Calu3 (cell line): ENCODE results near the gene SPATS2L. TPM values are rescaled to one million over a fixed set of nuclear protein-coding genes. Genes with fewer than 3 reads are reported as not detected.

Experiments used
- BruUV-seq: library from RNA; stranded (reverse); fragments of 400-500 nt; replicated peaks from 2 replicates; lab custom pipeline; 2021; lab: Mats Ljungman, UMichigan
- CTCF ChIA-PET: fragments of 300-600 bp; sonication (Branson Sonifier 250); formaldehyde crosslinking; loops from one replicate; lab custom pipeline; 2022; ENCODE audit warnings: antibody characterized with exemption; lab: Charles Lee
- DNase-seq: peaks from one replicate; pipeline ENCODE4 v3.0.0; 2022
- H3K27ac Mint-ChIP-seq: one replicate; pipeline ENCODE4 v1.8.0; 2022; ENCODE audit warnings: mixed read lengths; ENCODE audit not compliant: unreplicated experiment
- H3K27me3 Mint-ChIP-seq: one replicate; pipeline ENCODE4 v1.8.0; 2022; ENCODE audit warnings: mixed read lengths; ENCODE audit not compliant: unreplicated experiment
- H3K36me3 Mint-ChIP-seq: one replicate; pipeline ENCODE4 v1.8.0; 2022; ENCODE audit warnings: mild to moderate bottlenecking, moderate library complexity, mixed read lengths; ENCODE audit not compliant: insufficient read depth, unreplicated experiment
- H3K4me1 Mint-ChIP-seq: one replicate; pipeline ENCODE4 v1.8.0; 2022; ENCODE audit warnings: mild to moderate bottlenecking, low read depth, mixed read lengths; ENCODE audit not compliant: unreplicated experiment
- H3K4me3 Mint-ChIP-seq: one replicate; pipeline ENCODE4 v1.8.0; 2022; ENCODE audit warnings: mild to moderate bottlenecking, low read depth, moderate library complexity, mixed read lengths; ENCODE audit not compliant: unreplicated experiment
- H3K9me3 Mint-ChIP-seq: one replicate; pipeline ENCODE4 v1.8.0; 2022; ENCODE audit warnings: low read depth, mixed read lengths; ENCODE audit not compliant: unreplicated experiment
- CTCF ChIP-seq: fragments of 200-600 bp; IDR thresholded peaks from one replicate; pipeline ENCODE4 v1.8.0; 2022; ENCODE audit warnings: antibody characterized with exemption; ENCODE audit not compliant: unreplicated experiment
- intact Hi-C: fragments of 100-400 bp; cut with micrococcal nuclease; formaldehyde crosslinking; loops from one replicate; pipeline ENCODE4 v1.10.0; 2022; ENCODE audit not compliant: unreplicated experiment
- total RNA-seq: library from RNA; stranded (reverse); gene quantifications from 2 replicates; pipeline ENCODE4 v1.2.3, GENCODE V29; 2022

The SPATS2L gene
- total RNA-seq, 1 experiment from 2014 or later: 378 TPM

DNA sequence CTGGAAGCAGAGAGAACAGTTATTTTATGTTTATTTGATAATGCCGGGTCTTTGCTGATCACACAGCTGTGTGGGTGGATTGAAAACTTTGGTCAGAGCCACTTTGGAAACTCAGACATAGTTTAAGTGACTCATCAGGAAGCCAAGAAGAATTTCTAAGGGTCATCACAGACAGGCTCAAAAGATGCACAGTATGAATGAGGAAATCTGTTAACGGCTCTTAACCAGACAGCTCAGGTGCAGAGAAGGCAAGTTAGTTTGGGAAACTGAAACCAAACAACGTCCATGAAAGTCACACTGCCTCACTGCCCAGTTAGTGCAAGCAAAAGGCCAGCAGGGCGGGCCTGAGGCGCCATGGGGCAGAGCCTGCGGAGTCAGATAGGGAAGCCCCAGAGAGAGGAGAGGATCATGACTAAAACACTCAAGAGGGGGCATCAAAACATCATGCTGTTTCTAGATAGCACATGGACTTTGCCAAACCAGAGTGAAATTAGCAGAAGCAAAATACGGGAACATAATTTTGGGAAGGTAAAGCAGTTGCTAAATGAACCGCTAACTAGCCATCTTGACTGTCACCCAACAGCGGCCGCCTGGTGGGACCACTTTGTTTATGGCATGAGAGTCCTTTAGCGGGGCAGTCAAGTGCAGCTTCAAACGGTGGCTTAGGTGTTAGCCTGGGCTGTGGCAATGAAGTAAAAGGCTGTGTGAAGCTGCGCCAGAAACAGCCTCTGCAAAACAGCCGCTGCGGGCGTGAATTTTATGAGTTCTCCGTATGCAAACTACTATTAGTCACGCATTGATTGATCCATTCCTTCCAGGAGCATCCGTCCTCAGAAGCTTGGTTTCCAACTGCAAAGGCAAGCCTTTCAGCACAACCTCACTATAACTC, 102.2 kb downstream of the SPATS2L start:
- TSS peak; percentile 39 for BruUV-seq
- peak overlapping the region; percentile 63 for H3K4me3 Mint-ChIP-seq
- no peaks in the 10 kb centered on the region for H3K9me3 Mint-ChIP-seq
- intact Hi-C loops: loop anchor here (2.0 to 10.0 kb wide), 2 partner anchors 30 to 434 kb away; no protein-coding TSS in a partner anchor
- DNase-seq: peak; percentile 66
- no peak for TF ChIP-seq CTCF
- peaks cover 62% of the 10 kb centered on the region for H3K36me3 Mint-ChIP-seq
- no peaks in the 10 kb centered on the region for H3K27me3 Mint-ChIP-seq
- H3K27ac Mint-ChIP-seq: peak overlapping the region; percentile 85
- CTCF ChIA-PET: interaction anchor here (0.7 to 1.2 kb wide), 5 partner anchors 28 to 1344 kb away, joined by 3 to 4 read pairs (median 3); no protein-coding TSS in a partner anchor
- H3K4me1 Mint-ChIP-seq: peaks cover 83% of the 10 kb centered on the region

DNA sequence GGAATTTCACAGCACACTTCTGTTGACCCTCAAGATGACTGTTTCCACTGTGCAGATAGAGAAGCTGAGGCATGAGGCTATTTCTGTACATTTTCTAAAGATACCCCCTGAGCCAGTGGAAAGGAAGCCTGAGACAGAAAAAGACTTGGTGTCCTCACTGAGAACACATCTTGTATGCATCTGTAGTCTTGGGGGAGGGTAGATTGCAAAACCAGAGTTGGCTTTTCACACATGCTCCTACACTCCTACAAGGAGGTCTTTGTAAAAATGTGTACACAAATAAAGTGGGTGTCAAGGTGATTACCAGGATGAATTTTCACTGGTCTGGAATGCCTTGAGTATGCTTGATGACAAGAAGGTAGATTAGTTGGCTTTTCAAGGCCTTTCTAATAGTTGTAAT, 105.3 kb downstream of the SPATS2L start:
- peak; percentile 26 for DNase-seq
- no peak for TF ChIP-seq CTCF
- intact Hi-C loops: no loop called here
- CTCF ChIA-PET: interaction anchor here (0.7 kb wide), 2 partner anchors 48 to 97 kb away, joined by 3 to 4 read pairs; no protein-coding TSS in a partner anchor
- H3K36me3 Mint-ChIP-seq: peaks cover 69% of the 10 kb centered on the region
- H3K4me1 Mint-ChIP-seq: peaks cover 56% of the 10 kb centered on the region
- BruUV-seq: no TSS peak
- no peaks in the 10 kb centered on the region for H3K27me3 Mint-ChIP-seq
- H3K9me3 Mint-ChIP-seq: no peaks in the 10 kb centered on the region
- H3K4me3 Mint-ChIP-seq: no peak overlapping the region
- H3K27ac Mint-ChIP-seq: peak overlapping the region; percentile 85

DNA sequence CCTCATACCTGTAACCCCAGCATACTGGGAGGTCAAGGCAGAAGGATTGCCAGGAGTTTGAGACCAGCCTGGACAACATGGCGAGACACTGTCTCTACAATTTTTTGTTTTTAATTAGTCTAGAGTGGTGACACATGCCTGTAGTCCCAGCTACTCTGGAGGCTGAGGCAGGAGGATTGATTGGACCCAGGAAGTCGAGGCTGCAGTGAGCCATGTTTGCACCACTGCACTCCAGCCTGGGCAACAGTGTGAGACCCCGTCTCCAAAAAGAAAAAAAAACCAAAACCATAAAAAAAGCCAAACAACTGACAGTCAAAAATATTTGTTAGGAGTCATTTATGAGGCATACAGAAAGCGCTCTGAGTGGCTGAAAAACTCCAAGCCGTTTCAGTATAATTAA, 107.9 kb downstream of the SPATS2L start:
- H3K27ac Mint-ChIP-seq: no peak overlapping the region
- CTCF ChIA-PET: no interaction called here
- no peak for DNase-seq
- H3K4me1 Mint-ChIP-seq: peaks cover 31% of the 10 kb centered on the region
- H3K4me3 Mint-ChIP-seq: no peak overlapping the region
- intact Hi-C loops: no loop called here
- TF ChIP-seq CTCF: no peak
- no peaks in the 10 kb centered on the region for H3K9me3 Mint-ChIP-seq
- BruUV-seq: no TSS peak
- peaks cover 76% of the 10 kb centered on the region for H3K36me3 Mint-ChIP-seq
- no peaks in the 10 kb centered on the region for H3K27me3 Mint-ChIP-seq

DNA sequence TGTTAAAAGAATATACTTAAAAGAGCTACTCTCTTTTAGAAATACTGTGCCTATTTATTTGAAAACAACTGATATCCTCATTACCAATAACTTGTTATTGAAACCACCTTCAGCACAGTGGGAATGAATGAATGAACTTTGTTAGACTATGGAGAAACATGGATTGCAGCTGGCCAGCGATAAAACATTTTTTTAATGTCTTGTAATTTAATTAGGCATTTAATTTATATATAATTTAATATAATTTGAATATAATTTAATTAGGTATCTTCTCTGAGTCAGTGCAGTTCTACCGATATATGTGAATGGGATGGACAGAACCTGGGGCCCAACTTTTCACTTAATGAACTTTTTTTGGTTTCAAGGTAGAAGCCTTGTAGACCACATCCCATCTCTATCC, 109.0 kb downstream of the SPATS2L start:
- no peak for DNase-seq
- H3K4me1 Mint-ChIP-seq: peaks cover 20% of the 10 kb centered on the region
- no peak overlapping the region for H3K27ac Mint-ChIP-seq
- CTCF ChIA-PET: interaction anchor here (0.7 kb wide), 1 partner anchor 32 kb away, joined by 3 read pairs; no protein-coding TSS in a partner anchor
- no peaks in the 10 kb centered on the region for H3K27me3 Mint-ChIP-seq
- TF ChIP-seq CTCF: no peak
- H3K4me3 Mint-ChIP-seq: no peak overlapping the region
- H3K9me3 Mint-ChIP-seq: no peaks in the 10 kb centered on the region
- no TSS peak for BruUV-seq
- intact Hi-C loops: no loop called here
- H3K36me3 Mint-ChIP-seq: peaks cover 79% of the 10 kb centered on the region
